Activated CD4-positive, alpha-beta T cell treated with anti-CD3 and anti-CD28 coated beads, Interleukin-2, amount 50 U/mL, for 1 hour (primary cell): ENCODE results near the gene INSYN1.
"Not testable (repeated sequence)": the region's sequence is repeated elsewhere in the genome, so short reads cannot be mapped to it uniquely, and the experiment has no call there.

Experiments used
- DNase-seq: peaks from one replicate; pipeline ENCODE4 v3.0.0-alpha.2; 2020

INSYN1 gene

DNA sequence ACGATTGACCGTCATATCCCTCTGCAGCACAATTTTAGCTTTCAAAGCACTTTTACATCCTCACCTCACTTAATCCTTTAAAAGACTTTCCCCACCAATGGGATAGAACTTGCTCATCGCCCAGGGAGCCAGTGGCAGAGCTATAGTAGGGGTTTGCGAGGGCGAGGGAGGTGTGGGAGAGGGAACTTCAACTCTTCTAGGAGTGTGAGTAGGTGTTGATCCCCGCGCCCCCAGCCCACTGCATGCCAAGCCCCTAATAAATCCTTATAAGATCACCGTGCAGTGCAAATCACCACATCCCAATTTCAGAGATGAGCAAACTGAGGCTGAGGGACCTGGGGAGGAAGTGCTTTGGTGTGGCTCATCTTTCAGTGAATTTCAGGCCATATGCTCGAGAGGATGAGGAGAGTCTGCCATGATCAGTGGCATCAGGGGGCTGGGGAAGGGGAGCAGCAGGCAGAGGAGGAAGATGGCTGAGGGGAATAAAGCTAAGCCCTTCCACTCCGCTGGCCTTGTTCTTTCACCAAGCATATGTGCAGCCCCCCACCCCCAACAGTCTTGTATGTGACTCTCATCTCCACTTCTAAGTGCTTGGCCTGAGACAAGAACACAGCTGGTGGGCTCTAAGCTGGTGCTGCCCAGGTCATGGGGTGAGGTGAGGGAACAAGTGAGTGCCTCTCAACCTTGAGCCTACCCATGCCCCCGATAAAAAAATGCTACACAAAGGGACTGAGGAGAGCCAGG, 5.1 kb downstream of the INSYN1 start:
- no peak for DNase-seq

DNA sequence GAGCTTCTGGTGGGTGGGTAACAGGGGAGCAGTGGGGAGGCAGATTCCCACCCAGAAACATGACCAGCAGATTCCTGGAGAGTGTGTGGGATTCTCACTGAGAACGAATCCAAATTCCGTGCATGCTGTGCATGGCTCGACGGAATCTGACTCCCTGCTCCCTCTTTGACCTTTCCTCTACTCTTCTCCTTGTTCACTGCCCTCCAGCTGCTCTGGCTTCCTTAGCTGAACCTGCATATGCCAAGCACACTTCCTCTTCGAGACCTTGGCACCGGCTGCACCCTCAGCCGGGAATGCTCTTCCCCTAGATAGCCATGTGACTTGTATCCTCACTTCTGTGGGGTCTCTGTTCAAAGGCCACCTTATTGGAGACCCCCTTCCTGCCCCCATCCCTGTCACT, 6.3 kb downstream of the INSYN1 start:
- no peak for DNase-seq

DNA sequence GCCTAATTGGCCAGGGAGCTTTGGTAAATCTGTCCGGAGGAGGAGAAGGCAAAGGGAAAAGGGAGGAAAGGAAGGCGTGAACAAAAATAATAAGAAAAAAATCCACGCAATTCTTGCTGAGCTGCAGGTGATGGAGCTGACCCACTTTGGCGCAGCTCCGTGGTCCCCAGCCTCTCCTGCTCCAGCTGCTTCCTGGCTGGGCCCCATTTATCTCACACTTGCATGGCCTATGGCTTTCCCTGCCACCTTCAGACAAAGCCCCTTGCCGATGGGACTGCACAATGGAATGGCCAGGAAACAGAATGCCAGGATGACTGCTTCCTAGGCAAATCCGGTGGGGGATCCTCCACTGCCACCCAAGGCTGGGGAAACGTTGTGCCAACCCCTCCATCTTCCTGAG, 6.9 kb downstream of the INSYN1 start:
- no peak for DNase-seq

DNA sequence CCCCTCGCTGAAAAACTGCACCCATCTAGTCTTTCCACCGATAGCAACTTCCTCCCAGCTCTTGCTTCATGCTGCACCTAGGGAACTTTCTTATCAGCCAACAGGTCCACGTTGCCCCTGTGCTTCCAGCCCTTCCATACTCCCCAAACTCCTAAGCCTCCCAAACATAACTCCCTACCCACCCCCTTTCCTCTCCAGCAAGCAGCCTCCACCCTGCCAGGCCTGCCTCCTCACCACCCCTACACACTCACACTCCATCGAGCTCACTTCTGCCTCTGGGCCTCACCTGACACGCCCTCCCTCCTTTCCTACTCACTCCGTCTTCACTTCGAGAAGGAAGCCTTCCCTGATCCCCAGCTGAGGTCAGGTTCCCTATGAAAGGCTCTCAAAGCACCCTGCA, 8.1 kb downstream of the INSYN1 start:
- no peak for DNase-seq

DNA sequence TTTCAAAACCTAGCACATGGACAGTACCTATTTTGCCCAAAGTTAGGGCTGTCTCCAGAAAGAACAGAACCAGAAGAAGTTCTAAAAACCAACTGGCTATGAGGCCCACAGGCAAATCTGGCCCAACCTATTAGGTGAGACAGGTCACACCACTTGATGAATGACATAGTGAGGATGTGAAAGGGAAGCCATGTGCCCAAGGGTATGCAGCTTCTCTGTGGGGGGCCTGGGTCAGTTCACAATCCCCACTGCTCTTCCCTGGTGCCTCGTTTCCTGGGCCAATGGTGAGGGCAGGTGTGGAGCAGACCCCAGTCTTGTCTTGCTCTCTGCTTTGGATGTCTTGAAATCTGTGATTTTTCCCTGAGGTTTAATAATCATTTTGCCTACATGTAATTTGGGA, 8.9 kb downstream of the INSYN1 start:
- DNase-seq = no peak

DNA sequence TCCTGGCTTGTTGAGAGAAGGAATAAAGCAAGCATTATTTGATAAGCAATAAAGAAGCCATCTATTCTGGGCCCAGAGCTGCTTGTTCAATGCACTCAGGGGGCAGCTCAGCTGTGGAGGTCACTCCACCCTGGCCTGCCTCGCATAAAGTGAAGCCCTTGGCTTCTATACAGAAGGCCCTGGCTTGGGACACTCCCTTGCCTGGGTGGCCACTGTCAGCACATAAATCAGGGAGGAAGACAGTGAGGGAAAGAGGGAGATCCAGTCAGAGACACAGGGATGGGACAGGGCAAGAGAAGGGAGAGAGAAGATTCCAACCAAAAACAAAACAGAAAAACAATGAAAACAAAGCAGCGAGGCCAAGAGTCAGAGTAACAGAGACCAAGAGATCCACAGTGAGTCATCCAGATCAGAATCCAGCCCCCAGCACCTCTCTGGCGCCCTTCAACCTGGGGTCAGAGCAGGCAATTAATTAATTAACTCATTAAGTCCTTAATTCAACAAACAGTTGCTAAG, 11.8 kb downstream of the INSYN1 start:
- DNase-seq = no peak

DNA sequence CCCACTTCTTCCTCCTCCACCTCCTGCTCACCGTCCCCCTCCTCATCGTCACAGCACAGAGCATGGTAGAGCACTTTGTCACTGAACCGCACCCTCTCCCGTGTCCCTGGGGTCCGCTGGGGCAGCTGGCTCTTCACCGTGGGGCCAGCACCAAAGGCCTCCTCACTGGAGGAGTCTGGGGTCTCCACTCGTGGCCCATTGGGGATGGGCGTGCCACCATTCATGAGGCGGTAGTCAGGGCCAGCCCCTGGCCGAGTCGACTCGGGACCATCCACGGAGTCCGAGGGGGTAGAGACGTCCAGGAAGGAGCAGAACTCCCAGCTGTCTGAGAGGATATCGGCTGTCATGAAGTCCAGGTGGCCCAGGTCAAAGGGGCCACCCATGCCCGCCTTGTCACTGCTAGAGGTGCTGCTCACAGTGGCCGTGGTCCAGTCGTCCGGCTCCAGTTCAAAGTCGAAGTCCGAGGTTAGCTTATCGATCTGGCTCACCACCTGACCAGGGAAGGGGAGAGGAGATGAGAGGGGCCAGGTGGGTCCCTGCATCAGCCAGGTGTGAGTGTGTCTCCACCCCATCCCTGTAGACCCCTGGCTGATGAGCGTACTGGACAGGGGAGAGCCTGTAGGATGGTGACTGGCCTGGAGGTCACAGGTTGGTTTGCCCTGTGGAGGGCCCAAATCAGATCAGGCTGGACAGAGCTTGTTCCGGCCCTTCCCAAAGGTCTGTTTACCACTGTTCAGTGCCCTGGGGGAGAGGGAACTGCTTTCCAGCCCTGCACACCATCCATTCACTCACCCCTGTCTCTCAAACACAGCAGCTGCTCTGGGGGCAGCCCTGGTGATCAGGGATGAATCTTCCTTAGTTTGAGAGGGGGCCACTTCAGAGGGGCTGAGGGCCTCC, 12.8 kb downstream of the INSYN1 start:
- no peak for DNase-seq

DNA sequence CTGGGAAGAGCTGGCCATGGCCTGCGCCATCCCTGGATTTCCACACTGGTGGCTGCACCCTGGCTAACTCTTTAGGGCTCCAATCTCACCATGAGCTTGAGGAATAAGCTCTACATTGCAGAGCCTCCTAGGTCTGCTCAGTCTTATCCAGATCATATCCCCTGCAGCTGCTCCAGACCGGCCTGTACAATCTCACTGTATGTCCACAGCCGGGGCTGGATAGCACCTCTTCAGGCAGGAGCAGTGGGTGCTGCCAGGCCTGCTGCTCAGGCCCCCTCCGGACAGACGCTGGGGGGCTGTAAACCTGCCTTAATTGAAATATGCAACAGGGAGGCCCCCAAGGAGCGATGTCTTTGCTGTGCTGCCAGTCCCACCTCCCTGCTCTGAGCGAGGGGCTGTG, 15.6 kb downstream of the INSYN1 start:
- no peak for DNase-seq

DNA sequence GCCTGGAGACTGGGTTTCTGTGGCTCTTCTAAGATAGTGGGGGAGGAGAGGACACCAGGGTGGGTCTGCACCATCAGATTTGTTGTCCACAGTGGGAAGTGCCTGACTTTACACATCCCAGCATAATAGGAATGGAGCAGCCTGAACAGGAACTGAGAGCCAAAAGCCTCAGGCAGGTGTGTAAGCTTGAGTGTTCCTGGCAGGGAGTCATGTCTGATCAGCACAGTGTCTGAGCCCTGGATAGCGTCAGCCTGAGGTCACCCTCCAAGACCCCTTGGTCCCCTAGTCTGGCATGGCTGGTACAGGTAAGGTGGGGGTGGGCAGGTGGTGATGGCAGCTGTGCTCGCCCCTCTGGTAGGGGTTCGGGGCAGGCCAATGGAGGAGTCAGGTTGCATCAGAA, 20.2 kb downstream of the INSYN1 start:
- DNase-seq = no peak

DNA sequence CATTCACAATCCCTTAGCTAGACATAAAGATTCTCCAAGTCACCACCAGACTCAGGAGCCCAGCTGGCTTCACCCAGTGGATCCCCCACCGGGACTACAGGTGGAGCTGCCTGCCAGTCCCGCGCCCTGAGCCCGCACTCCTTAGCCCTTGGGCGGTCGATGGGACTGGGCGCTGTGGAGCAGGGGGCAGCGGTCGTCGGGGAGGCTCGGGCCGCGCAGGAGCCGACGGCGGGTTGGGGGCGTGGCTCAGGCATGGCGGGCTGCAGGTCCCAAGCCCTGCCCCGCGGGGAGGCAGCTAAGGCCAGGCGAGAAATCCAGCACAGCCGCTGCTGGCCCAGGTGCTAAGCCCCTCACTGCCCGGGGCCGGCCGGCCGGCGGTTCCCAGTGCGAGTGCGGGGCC, 21.1 kb downstream of the INSYN1 start:
- DNase-seq = not testable (repeated sequence)

DNA sequence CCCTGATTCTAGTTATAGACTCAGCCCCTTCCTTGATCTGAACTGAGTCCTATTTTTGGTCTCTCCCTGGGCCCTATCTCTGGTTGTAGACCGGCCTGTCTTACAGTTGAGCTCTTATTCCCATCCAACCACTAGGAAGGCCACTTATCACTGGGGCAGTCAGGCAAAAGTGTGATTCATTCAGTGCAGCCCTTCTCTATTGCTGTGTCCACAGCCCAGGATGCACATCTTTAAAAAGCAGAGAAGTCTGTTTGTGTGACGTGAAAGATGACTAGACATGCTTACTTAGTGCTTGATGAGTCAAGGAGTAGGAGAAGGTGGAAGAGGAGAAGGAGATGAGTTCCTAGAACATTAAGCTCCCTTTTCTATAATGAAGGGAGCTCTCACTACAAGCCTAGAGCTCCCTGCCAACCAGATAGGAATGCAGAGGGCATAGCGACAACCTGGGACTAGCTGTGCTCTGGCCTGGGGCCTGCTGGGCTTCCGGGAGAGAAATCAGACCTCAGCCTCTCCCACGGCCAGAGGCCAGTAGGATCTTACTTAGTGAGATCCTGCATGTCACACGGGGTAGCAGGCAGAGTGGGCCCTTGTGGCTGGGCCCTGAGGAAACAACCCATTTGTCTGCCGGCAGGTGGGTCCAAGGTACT, 25.7 kb downstream of the INSYN1 start:
- no peak for DNase-seq

DNA sequence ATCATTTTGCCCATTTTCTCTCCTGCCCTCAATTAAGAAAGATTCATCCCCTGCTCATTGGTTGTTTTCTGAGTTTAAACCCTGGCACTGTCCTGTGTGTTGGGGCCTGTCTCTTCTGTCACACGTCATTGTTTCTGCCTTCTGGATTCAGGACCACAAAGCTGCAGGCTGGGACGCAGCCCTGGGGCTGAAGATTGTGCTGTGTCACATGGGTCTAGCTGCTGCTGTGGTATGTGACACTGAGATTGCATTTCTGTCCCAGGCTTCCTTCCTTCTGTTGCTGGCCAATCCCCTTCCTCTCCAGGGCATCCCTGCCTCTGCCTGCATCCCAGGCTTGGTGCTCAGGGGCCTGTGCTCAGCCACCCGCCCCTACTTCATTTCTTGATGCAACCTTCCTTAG, 28.9 kb downstream of the INSYN1 start:
- DNase-seq = no peak

DNA sequence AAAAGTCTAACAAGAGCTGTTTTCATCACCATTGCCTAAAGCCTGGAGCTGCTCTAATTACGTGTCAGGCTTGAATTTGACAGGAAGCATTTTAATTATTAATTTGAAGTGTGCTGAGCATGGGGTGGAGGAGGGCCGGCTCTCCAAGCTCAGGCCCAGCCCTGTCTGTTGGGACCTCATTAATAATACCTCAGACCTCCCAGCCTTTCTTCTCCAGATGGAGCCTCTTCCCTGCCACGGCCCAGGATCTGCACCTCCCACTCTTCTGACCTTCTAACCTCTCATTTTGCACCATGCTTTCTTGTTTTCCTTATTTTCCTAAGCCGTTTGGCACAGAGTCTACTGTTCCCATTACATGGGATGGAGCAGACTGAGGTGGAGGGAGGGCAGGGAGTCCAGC, 30.0 kb downstream of the INSYN1 start:
- DNase-seq = no peak

DNA sequence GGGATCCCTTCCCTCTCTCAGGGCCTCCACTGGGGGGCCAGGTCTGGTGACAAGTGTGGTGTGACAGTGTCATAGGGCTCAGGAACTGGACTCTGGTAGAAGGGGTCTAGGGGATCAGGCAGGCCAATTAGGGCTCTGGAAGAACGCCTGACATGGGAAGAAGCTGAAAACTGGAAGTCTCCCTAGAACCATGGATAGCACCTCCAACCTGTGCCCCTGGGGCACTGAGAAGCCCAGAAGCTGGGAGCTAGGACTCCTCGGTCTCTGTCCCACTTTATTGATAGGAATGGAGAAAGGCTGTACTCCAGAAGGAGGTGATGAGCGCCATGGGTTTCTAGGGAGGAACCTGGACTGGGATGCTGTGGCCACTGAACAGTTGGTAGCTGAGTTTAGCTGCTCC, 30.7 kb downstream of the INSYN1 start:
- no peak for DNase-seq

DNA sequence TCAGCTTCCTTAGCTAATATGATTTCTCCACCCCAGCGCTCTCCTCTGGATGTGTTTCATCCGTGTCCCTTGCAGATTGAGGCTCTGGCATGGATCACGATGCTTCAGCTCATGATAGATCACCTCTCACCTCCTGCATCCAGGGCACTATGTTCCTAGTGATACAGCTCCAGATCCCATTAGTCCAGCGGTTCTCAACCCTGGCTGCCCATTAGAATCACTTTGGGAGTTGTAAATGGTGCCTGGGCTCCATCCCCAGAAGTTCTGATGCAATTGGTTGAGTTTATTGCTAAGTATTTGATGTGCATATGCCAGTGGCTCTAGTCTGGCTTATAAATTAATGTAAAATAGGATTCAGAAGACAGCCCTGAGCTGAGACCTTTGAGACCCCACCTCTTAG, 34.5 kb downstream of the INSYN1 start:
- DNase-seq = no peak

DNA sequence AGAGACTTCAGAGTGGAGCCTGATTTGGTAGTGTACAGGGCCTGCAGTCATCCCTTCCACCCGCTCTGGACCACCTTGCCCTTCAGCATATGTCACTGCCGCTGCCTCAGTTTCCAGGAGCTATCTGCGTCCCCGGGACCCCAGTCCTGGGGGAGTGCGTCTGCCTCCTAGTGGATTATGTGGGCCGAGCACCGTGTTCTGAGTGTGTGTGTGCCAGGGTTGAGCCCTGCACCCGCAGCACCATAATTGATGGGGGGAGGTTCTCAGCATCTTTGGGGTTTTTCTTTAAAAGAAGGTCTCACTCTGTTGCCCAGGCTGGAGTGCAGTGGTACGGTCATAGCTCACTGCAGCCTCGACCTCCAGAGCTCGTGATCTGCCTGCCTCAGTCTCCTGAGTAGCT, 35.3 kb downstream of the INSYN1 start:
- DNase-seq = no peak

DNA sequence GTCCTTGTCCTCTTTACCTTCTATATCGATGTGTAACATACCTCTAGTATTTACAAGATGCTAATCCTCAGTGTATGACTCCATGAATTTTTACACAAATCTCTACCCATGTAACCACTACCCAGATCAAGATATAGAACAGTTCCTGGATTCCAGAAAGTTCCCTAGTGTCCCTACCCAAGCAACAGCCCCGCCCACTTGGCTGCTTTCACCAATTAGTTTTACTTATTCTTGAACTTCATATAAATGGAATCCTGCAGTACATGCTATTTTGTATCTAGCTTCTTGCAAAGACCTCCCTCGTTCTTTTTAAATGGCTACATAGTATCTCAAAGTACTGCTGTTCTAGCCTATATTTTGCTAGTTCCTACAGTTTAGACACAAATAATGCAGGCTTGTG, 35.9 kb downstream of the INSYN1 start:
- no peak for DNase-seq

DNA sequence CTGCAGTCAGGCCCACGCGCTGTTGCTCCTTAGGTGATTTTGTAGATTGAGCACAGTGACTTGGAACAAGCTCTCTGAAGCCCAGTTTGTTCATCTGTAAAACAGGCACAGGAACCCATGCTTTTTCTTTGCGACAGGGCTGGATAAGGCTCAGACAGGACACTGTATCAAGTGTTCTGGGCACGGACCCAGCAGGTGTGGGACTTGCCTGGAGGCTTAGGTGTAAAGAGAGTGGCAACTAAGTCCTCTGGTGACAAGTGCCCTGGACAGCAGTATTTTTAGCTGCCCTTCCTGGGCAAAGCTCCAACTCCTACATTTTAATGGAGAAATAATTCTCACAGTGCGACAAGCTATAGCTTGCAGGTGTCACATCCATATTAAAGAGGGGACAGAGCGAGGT, 36.7 kb downstream of the INSYN1 start:
- no peak for DNase-seq

DNA sequence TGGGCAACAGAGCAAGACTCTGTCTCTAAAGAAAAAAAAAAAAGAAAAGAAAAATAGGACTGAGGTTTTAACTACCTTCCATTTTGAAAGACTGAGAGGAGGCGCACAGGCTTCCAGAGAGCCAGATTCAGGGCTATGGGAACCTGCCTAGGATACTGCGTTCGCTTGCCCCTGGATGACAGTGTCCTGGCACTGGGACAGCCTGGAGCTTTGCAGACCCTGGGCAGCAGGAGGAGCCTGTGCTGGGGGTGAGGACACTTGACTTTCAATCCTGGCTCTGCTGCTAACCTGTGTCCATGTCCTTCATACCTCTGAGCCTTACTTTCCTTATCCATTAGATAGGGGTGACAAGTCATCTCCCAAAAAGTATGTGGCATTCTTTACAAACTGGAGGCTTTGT, 37.7 kb downstream of the INSYN1 start:
- DNase-seq = no peak

DNA sequence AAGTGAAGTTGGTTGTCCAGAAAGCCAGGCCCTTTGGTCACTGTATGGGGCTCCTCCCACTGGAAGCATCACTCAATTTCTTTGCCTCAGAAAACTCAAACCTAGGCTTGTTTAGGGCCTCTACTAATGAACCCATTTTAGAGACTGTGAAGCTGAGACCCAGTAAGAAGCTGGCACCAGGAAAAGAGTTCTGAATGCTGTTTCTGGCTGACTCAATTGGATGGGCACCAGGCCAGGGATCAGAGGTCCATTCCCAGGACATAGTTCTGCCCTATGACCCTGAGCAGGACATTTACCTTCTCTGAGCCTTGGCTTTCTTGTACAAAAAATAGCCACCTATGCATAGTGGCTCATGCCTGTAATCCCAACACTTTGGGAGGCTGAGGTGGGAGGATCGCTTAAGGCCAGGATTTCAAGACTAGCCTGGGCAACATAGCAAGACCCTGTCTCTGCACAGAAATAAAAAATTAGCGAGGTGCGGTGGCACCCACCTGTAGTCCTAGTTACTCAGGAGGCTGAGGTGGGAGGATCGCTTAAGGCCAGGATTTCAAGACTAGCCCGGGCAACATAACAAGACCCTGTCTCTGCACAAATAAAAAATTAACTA, 38.4 kb downstream of the INSYN1 start:
- no peak for DNase-seq

DNA sequence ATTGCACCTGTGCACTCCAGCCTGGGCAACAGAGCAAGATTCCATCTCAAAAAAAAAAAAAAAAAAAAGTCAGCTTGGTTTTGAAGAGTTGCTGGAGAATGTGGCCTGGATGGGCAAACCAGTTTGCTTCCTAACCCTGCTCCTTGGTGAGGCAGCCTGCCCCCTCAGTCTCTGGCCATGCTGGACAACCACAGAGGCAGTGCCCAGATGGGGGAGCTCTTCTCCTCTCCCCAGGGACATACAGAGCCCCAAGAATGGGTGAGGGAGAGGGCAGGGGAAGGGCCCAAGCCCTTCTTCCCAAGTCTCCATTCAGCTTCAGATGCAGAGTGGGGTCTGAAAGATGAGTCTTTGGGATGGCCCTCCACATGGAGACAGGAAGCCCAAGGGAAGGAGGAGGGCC, 41.0 kb downstream of the INSYN1 start:
- DNase-seq = no peak

DNA sequence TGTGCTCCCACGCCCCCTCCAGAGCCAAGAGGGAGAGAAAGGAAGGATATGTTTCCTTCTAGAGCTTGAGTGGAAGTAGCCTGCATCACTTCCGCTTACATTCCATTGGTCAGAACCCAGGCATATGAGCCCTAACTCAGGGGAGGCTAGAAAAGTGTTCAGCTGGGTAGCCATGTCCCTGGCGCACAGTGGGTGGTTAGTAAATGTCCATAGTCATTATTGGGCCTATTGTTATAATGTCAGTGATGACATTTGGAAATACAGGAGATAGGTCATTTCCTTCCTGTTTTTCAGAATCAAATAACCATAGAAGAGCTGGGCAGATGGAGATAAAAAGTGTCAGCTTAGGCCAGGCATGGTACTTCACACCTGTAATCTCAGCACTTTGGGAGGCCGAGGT, 41.6 kb downstream of the INSYN1 start:
- no peak for DNase-seq

DNA sequence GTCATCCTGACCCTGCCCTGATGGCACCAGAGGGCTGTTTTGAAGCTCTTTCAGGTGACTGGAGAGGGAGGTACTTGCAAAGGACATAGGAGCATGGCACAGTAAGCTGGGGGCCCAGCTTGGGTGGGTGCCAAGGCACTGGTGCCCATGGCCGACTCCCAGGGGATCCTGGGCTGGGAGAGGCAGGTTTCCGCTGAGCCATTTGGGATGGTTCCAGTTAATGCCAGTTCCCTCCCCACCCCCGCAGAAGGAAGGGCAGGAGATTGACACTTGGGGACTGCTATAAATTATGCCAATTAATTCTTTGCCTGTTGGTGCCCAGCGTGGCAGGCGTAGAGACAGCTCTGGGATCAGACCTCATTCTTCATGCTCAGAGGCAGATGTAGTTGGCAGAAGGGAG, 42.8 kb downstream of the INSYN1 start:
- DNase-seq = no peak
